A549 (cell line): ENCODE data around the gene AKT1S1. TPM values are rescaled to one million over a fixed set of nuclear protein-coding genes. Genes with fewer than 3 reads are reported as not detected.

Experiments used
- ATAC-seq, 2 experiments: fragments of 200-7000 bp in 1 of 2; fragments of >200 bp in 1 of 2; cut with Nextera tagmentation in 1 of 2; cut with Tn5 transposase in 1 of 2; 3 replicates each; pipeline versions ENCODE4 v1.8.0 to v1.9.1; 2018 to 2020; ENCODE audit warnings: mild to moderate bottlenecking in 1 of 2, moderate library complexity in 1 of 2
- CTCF ChIA-PET: fragments of 300-600 bp; sonication (Branson Sonifier 250); formaldehyde crosslinking; extraction: SDS; loops from one replicate; lab custom pipeline; 2021; ENCODE audit warnings: antibody characterized with exemption, inconsistent platforms; lab: Yijun Ruan, JAX
- POLR2A ChIA-PET: fragments of 350-600 bp; formaldehyde crosslinking; extraction: SDS; loops from one replicate; lab custom pipeline; 2021; ENCODE audit warnings: antibody characterized with exemption, inconsistent platforms; lab: Yijun Ruan, JAX
- DNase-seq, 2 experiments: peaks; one replicate each; pipeline versions ENCODE4 v3.0.0 to v3.0.0-alpha.2; 2011 to 2016; ENCODE audit warnings: low read depth in 1 of 2, low spot score in 1 of 2
- FAIRE-seq: peaks from 2 replicates; lab custom pipeline; 2011; peaks lifted over from hg19 to GRCh38; lab: Jason Lieb, UNC
- H3K27ac ChIP-seq, 2 experiments: fragments of >200 bp; sonication (Bioruptor Twin); formaldehyde crosslinking; 3 replicates each; pipeline ENCODE4 v1.5.1; 2016 to 2017
- H3K4me1 ChIP-seq: fragments of >200 bp; sonication (Bioruptor Twin); formaldehyde crosslinking; 3 replicates; pipeline ENCODE4 v1.6.1; 2016
- H3K4me2 ChIP-seq: fragments of >200 bp; sonication (Bioruptor Twin); formaldehyde crosslinking; 3 replicates; pipeline ENCODE4 v1.6.1; 2016
- H3K4me3 ChIP-seq: fragments of >200 bp; sonication (Bioruptor Twin); formaldehyde crosslinking; 3 replicates; pipeline ENCODE4 v1.5.1; 2016
- H3K9me3 ChIP-seq: fragments of >200 bp; sonication (Bioruptor Twin); formaldehyde crosslinking; 3 replicates; pipeline ENCODE4 v1.6.1; 2016
- CTCF ChIP-seq: fragments of >200 bp; sonication (Bioruptor Twin); formaldehyde crosslinking; IDR thresholded peaks from 3 replicates; pipeline ENCODE4 v1.5.1; 2016
- E2F6 ChIP-seq: IDR thresholded peaks from 2 replicates; pipeline ENCODE4 v1.6.1; 2012; ENCODE audit warnings: low read depth, borderline replicate concordance
- FOSB ChIP-seq: fragments of 250-450 bp; sonication (Bioruptor Pico); IDR thresholded peaks from 2 replicates; pipeline ENCODE4 v1.5.0; 2020; ENCODE audit warnings: mild to moderate bottlenecking, moderate library complexity
- HES2 ChIP-seq: fragments of >200 bp; sonication (Bioruptor Twin); formaldehyde crosslinking; IDR thresholded peaks from 2 replicates; pipeline ENCODE4 v1.6.1; 2016
- HOXB13 ChIP-seq: fragments of 250-450 bp; sonication (Bioruptor Pico); IDR thresholded peaks from 2 replicates; pipeline ENCODE4 v1.5.0; 2020; ENCODE audit warnings: low read depth, mild to moderate bottlenecking, moderate library complexity
- NFE2L2 ChIP-seq: fragments of 150-350 bp; conservative IDR thresholded peaks from 2 replicates; pipeline ENCODE4 v1.6.1; 2014; ENCODE audit warnings: low read length
- NPAS2 ChIP-seq: fragments of 250-450 bp; sonication (Bioruptor Pico); IDR thresholded peaks from 2 replicates; pipeline ENCODE4 v1.8.0; 2022; ENCODE audit warnings: mild to moderate bottlenecking, moderate library complexity, borderline replicate concordance
- POLR2AphosphoS2 ChIP-seq: conservative IDR thresholded peaks from 2 replicates; pipeline ENCODE4 v1.6.1; 2012; ENCODE audit warnings: low read length, improper control_type of control experiment, inconsistent platforms
- RCOR1 ChIP-seq: fragments of 150-350 bp; IDR thresholded peaks from 2 replicates; pipeline ENCODE4 v1.6.1; 2014; ENCODE audit warnings: antibody characterized with exemption, low read length, low read depth
- TFCP2L1 ChIP-seq: fragments of 250-450 bp; sonication (Bioruptor Pico); IDR thresholded peaks from 2 replicates; pipeline ENCODE4 v1.5.0; 2021; ENCODE audit warnings: mild to moderate bottlenecking
- TP53 ChIP-seq: fragments of 250-450 bp; sonication (Bioruptor Pico); IDR thresholded peaks from 2 replicates; pipeline ENCODE4 v1.5.0; 2021; ENCODE audit warnings: mild to moderate bottlenecking, moderate library complexity
- ZFP36 ChIP-seq: fragments of 450-650 bp; IDR thresholded peaks from 2 replicates; pipeline ENCODE4 v1.6.1; 2014; ENCODE audit warnings: borderline replicate concordance; ENCODE audit not compliant: partially characterized antibody
- WGBS: methylation state at CpG from one replicate; pipeline ENCODE4 v1.1.6; 2017; ENCODE audit errors: missing lambda C conversion rate; 5-methylcytosine and 5-hydroxymethylcytosine counted together
- polyA plus RNA-seq, 4 experiments: library from polyadenylated mRNA; depleted of rRNA in 3 of 4; stranded (reverse); fragments of >200 nt; fragmentation: RNase III in 1 of 4; extraction: RNeasy Plus Mini Kit Qiagen cat#74134 plus additional on column Dnase treatment in 1 of 4; gene quantifications; 2 replicates in 3 of 4; 3 replicates in 1 of 4; pipeline ENCODE4 v1.2.3, GENCODE V29; 2011 to 2017

AKT1S1 gene
- polyA plus RNA-seq, 2 of the 4 experiments (the other 2 are of a cell fraction): 39.2 to 75.9 TPM

- FAIRE-seq: no peak
Measured at GRCh38 chr19:49873129-49873521, 4.0 kb downstream of the AKT1S1 start.

GRCh38 chr19:49872245-49873128 lies 4.7 kb downstream of the AKT1S1 start:
- ChIA-PET CTCF (interaction anchor here (1.2 kb wide), 1 partner anchor 12 kb away, joined by 3 read pairs; no protein-coding TSS in a partner anchor), POLR2A (no interaction called here)
- no peak overlapping the region for H3K4me2 ChIP-seq
- H3K9me3 ChIP-seq: no peaks in the 10 kb centered on the region
- no peak for ATAC-seq
- WGBS: 88% methylated on average over 25 of the region's 27 CpGs
- FAIRE-seq: no peak
- H3K4me1 ChIP-seq: peaks cover 31% of the 10 kb centered on the region
- H3K27ac ChIP-seq: no peak overlapping the region
- no peak for DNase-seq
- no peak for TF ChIP-seq CTCF
- TF ChIP-seq E2F6: no peak
- TF ChIP-seq FOSB (CRISPR knock-in tag): no peak
- no peak overlapping the region for H3K4me3 ChIP-seq

More at GRCh38 chr19:49873129-49873521, 4.0 kb downstream of the AKT1S1 start:
- no peak overlapping the region for H3K27ac ChIP-seq
- POLR2A ChIA-PET: no interaction called here
- TF ChIP-seq TFCP2L1 (CRISPR knock-in tag) (no peak), TP53 (CRISPR knock-in tag) (no peak)
- H3K4me3 ChIP-seq: no peak overlapping the region
- CTCF ChIA-PET: no interaction called here
- DNase-seq: no peak
- no peak overlapping the region for H3K4me2 ChIP-seq
- WGBS: 95% methylated on average over 29 of the region's 29 CpGs
- no peaks in the 10 kb centered on the region for H3K9me3 ChIP-seq
- ATAC-seq: no peak
- H3K4me1 ChIP-seq: peaks cover 29% of the 10 kb centered on the region

- peaks cover 32% of the 10 kb centered on the region for H3K4me1 ChIP-seq
- no peak for DNase-seq
- H3K4me3 ChIP-seq: no peak overlapping the region
- ChIA-PET POLR2A (interaction anchor here (0.8 kb wide), 1 partner anchor 58 kb away, joined by 3 read pairs; the partner anchor contains the start of gene NUP62), CTCF (interaction anchor here (1.2 to 1.6 kb wide), 3 partner anchors 11 to 19 kb away, joined by 3 to 6 read pairs (median 4); no protein-coding TSS in a partner anchor)
- H3K4me2 ChIP-seq: no peak overlapping the region
- WGBS: 92% methylated on average over 17 of the region's 17 CpGs
- no peak overlapping the region for H3K27ac ChIP-seq
- FAIRE-seq: no peak
- no peaks in the 10 kb centered on the region for H3K9me3 ChIP-seq
- no peak for ATAC-seq
- no peak for TF ChIP-seq NPAS2 (CRISPR knock-in tag)
- no peak for TF ChIP-seq HOXB13
- TF ChIP-seq NFE2L2: no peak
- no peak for TF ChIP-seq RCOR1
- TF ChIP-seq ZFP36: peak; percentile 91
Measured at GRCh38 chr19:49871349-49871985, 5.7 kb downstream of the AKT1S1 start.

GRCh38 chr19:49870309-49870901 lies 6.8 kb downstream of the AKT1S1 start:
- H3K9me3 ChIP-seq: no peaks in the 10 kb centered on the region
- POLR2A ChIA-PET: interaction anchor here (1.4 kb wide), 1 partner anchor 27 kb away, joined by 4 read pairs; no protein-coding TSS in a partner anchor
- 71% methylated on average over 13 of the region's 15 CpGs for whole genome bisulfite sequencing
- H3K27ac ChIP-seq: peak overlapping the region; percentile 85 to 92
- DNase-seq (no peak), ATAC-seq (no peak), FAIRE-seq (no peak)
- H3K4me3 ChIP-seq: peak overlapping the region; percentile 46
- peak overlapping the region; percentile 86 for H3K4me2 ChIP-seq
- TF ChIP-seq HES2: no peak
- no peak for TF ChIP-seq TP53 (CRISPR knock-in tag)
- TF ChIP-seq POLR2AphosphoS2: peak; percentile 53; the same call in 1 of the 2 replicates
- peaks cover 40% of the 10 kb centered on the region for H3K4me1 ChIP-seq
- CTCF ChIA-PET: interaction anchor here (1.2 to 1.6 kb wide), 2 partner anchors 17 to 20 kb away, joined by 4 to 6 read pairs; no protein-coding TSS in a partner anchor
